MM.1S (cell line): ENCODE results near the gene AP5Z1.

ENCODE experiments used
- DNase-seq: peaks from one replicate; pipeline ENCODE4 v3.0.0-alpha.2; 2015
- H2AFZ ChIP-seq: fragments of 300-600 bp; sonication (generic); 2 replicates; pipeline ENCODE4 v1.6.0; 2016; ENCODE audit warnings: antibody characterized with exemption, low read length
- H3F3A ChIP-seq: fragments of 300-600 bp; sonication (generic); 2 replicates; pipeline ENCODE4 v1.6.1; 2016; ENCODE audit warnings: mild to moderate bottlenecking, antibody characterized with exemption, low read length, moderate library complexity, mixed read lengths; ENCODE audit not compliant: insufficient read depth
- H3K27ac ChIP-seq: fragments of 300-600 bp; sonication (generic); 2 replicates; pipeline ENCODE4 v1.5.1; 2016; ENCODE audit warnings: mild to moderate bottlenecking, low read length
- H3K27me3 ChIP-seq: fragments of 300-600 bp; sonication (generic); replicated peaks from 2 replicates; pipeline ENCODE4 v1.6.0; 2016; ENCODE audit warnings: low read length; ENCODE audit not compliant: insufficient read depth
- H3K36me3 ChIP-seq: fragments of 300-600 bp; sonication (generic); replicated peaks from 2 replicates; pipeline ENCODE4 v1.6.1; 2016; ENCODE audit warnings: mild to moderate bottlenecking, low read length, mixed read lengths; ENCODE audit not compliant: insufficient read depth
- H3K4me1 ChIP-seq: fragments of 300-600 bp; sonication (generic); 2 replicates; pipeline ENCODE4 v1.6.1; 2016; ENCODE audit warnings: low read length, mixed read lengths
- H3K4me2 ChIP-seq: fragments of 300-600 bp; sonication (generic); 2 replicates; pipeline ENCODE4 v1.6.0; 2016; ENCODE audit warnings: low read depth, low read length
- H3K4me3 ChIP-seq: fragments of 300-600 bp; sonication (generic); 2 replicates; pipeline ENCODE4 v1.5.1; 2016; ENCODE audit warnings: low read length, mixed read lengths
- H3K79me2 ChIP-seq: fragments of 300-600 bp; sonication (generic); 2 replicates; pipeline ENCODE4 v1.6.1; 2016; ENCODE audit warnings: mixed run types, low read length, mixed read lengths
- H3K9ac ChIP-seq: fragments of 300-600 bp; sonication (generic); 2 replicates; pipeline ENCODE4 v1.6.1; 2016; ENCODE audit warnings: low read length, mixed read lengths
- H3K9me2 ChIP-seq: fragments of 300-600 bp; sonication (generic); replicated peaks from 2 replicates; pipeline ENCODE4 v1.6.1; 2016; ENCODE audit warnings: mild to moderate bottlenecking, low read length, mixed read lengths; ENCODE audit not compliant: insufficient read depth
- H3K9me3 ChIP-seq: fragments of 300-600 bp; sonication (generic); replicated peaks from 2 replicates; pipeline ENCODE4 v1.6.1; 2016; ENCODE audit warnings: mild to moderate bottlenecking, low read length, mixed read lengths; ENCODE audit not compliant: insufficient read depth
- H4K20me1 ChIP-seq: fragments of 300-600 bp; sonication (generic); 2 replicates; pipeline ENCODE4 v1.6.1; 2016; ENCODE audit warnings: mild to moderate bottlenecking, low read length, moderate library complexity, mixed read lengths; ENCODE audit not compliant: insufficient read depth
- EZH2 ChIP-seq: fragments of 300-600 bp; sonication (generic); optimal IDR thresholded peaks from 2 replicates; pipeline ENCODE3; 2017; ENCODE audit warnings: low read depth, mild to moderate bottlenecking, antibody characterized with exemption, low read length, mixed read lengths
- EZH2phosphoT487 ChIP-seq: fragments of 300-600 bp; sonication (generic); IDR thresholded peaks from 2 replicates; pipeline ENCODE4 v1.6.1; 2018; ENCODE audit warnings: antibody characterized with exemption, low read length
- TF ChIP-seq, protein P1 (sequence below): fragments of 300-600 bp; sonication (generic); IDR thresholded peaks from 2 replicates; pipeline ENCODE4 v1.5.1; 2016; ENCODE audit warnings: antibody characterized with exemption, low read length, mixed read lengths

Gene AP5Z1

DNA sequence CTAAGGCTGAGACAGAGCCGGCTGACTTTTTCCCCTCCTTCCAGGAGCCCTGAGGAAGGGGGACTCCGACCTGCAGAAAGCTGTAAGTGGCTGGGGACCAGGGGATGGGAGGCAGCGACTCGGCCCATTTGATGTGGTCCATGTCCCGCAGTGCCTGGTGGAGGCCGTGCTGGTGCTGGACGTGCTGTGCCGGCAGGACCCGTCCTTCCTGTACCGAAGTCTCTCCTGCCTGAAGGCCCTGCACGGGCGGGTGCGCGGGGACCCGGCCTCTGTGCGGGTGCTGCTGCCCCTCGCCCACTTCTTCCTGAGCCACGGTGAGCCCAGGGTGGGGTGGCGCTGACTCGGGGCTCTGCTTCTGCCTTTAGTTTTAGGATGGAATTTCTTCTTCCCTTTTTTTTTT lies 9.9 kb downstream of the AP5Z1 start:
- no peak overlapping the region for H3K4me3 ChIP-seq
- H3K9me3 ChIP-seq = no peaks in the 10 kb centered on the region
- TF ChIP-seq EZH2 (no peak), EZH2phosphoT487 (no peak)
- TF ChIP-seq, protein P1, sequence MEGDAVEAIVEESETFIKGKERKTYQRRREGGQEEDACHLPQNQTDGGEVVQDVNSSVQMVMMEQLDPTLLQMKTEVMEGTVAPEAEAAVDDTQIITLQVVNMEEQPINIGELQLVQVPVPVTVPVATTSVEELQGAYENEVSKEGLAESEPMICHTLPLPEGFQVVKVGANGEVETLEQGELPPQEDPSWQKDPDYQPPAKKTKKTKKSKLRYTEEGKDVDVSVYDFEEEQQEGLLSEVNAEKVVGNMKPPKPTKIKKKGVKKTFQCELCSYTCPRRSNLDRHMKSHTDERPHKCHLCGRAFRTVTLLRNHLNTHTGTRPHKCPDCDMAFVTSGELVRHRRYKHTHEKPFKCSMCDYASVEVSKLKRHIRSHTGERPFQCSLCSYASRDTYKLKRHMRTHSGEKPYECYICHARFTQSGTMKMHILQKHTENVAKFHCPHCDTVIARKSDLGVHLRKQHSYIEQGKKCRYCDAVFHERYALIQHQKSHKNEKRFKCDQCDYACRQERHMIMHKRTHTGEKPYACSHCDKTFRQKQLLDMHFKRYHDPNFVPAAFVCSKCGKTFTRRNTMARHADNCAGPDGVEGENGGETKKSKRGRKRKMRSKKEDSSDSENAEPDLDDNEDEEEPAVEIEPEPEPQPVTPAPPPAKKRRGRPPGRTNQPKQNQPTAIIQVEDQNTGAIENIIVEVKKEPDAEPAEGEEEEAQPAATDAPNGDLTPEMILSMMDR = no peak
- no peak overlapping the region for H3K4me2 ChIP-seq
- H3K9me2 ChIP-seq = no peaks in the 10 kb centered on the region
- no peaks in the 10 kb centered on the region for H3K36me3 ChIP-seq
- peaks cover 12% of the 10 kb centered on the region for H3K79me2 ChIP-seq
- no peaks in the 10 kb centered on the region for H3F3A ChIP-seq
- no peak overlapping the region for H3K9ac ChIP-seq
- no peak overlapping the region for H2AFZ ChIP-seq
- no peaks in the 10 kb centered on the region for H3K27me3 ChIP-seq
- no peak overlapping the region for H3K27ac ChIP-seq
- no peaks in the 10 kb centered on the region for H3K4me1 ChIP-seq
- no peaks in the 10 kb centered on the region for H4K20me1 ChIP-seq
- DNase-seq = no peak

DNA sequence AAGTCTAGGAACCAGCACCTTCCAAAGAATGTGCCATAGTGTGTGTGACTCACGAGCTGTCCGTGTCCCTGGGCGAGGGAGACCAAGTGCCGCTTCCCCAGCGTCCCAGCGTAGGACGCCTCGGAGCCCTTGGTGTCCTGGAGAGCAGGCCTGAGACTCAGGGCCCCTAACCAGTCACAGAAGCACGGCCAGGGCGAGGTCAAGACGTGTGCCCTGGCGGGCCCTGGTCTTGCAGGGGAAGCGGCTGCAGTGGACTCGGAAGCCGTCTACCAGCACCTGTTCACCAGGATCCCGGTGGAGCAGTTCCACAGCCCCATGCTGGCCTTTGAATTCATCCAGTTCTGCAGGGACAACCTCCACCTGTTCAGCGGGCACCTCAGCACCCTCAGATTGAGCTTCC lies 10.6 kb downstream of the AP5Z1 start:
- TF ChIP-seq EZH2phosphoT487 (no peak), EZH2 (no peak)
- TF ChIP-seq, protein P1 = no peak
- Histone ChIP-seq H2AFZ (no peak overlapping the region), H3K4me3 (no peak overlapping the region), H3K4me1 (no peaks in the 10 kb centered on the region), H3K9ac (no peak overlapping the region), H3K9me3 (no peaks in the 10 kb centered on the region), H3K9me2 (no peaks in the 10 kb centered on the region), H3K27ac (no peak overlapping the region), H4K20me1 (no peaks in the 10 kb centered on the region), H3K36me3 (no peaks in the 10 kb centered on the region), H3K27me3 (no peaks in the 10 kb centered on the region), H3K79me2 (peaks cover 8% of the 10 kb centered on the region), H3F3A (no peaks in the 10 kb centered on the region), H3K4me2 (no peak overlapping the region)
- no peak for DNase-seq

DNA sequence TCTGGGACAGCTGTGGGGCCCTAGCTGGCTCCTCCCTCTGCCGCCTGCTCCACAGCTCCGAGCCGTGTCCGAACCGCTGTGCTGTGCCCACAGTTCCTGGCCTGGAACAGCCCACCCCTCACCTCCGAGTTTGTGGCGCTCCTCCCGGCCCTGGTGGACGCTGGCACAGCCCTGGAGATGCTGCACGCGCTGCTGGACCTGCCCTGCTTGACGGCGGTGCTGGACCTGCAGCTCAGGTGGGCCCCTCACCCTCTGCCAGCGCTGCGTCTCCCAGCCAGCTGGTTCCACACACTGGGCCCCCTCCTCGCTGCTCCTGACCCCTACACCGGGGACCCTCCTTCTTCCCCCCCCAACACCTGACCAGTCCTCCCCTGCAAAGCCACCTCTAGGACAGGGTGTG lies 12.1 kb downstream of the AP5Z1 start:
- Histone ChIP-seq H3K9me2 (no peaks in the 10 kb centered on the region), H3K4me2 (no peak overlapping the region), H3F3A (no peaks in the 10 kb centered on the region), H3K4me3 (no peak overlapping the region), H3K9ac (no peak overlapping the region), H3K79me2 (no peaks in the 10 kb centered on the region), H3K4me1 (no peaks in the 10 kb centered on the region), H3K27ac (no peak overlapping the region), H3K9me3 (no peaks in the 10 kb centered on the region), H3K27me3 (no peaks in the 10 kb centered on the region), H2AFZ (no peak overlapping the region), H4K20me1 (no peaks in the 10 kb centered on the region), H3K36me3 (no peaks in the 10 kb centered on the region)
- no peak for TF ChIP-seq EZH2
- no peak for TF ChIP-seq EZH2phosphoT487
- TF ChIP-seq, protein P1 = no peak
- no peak for DNase-seq
